Spleen (tissue), 11 donors: ENCODE measurements around the gene KIAA0319L. TPM values are rescaled to one million over a fixed set of nuclear protein-coding genes. Genes with fewer than 3 reads are reported as not detected.

ENCODE experiments used
- DNase-seq: peaks from one replicate; pipeline ENCODE4 v3.0.0-alpha.2; 2020
- H3K27ac ChIP-seq, 8 donors: fragments of 200-600 bp; sonication (generic) in 7 of 8; 1 replicate in 4 of 8; 2 replicates in 4 of 8; pipeline versions ENCODE4 v1.5.0 to v1.8.0; 2016 to 2021; ENCODE audit warnings: inconsistent platforms in 4 of 8, mild to moderate bottlenecking in 4 of 8, moderate library complexity in 1 of 8
- H3K27me3 ChIP-seq, 7 donors: fragments of 200-600 bp; sonication (generic) in 6 of 7; replicated peaks in 1 of 7; 1 replicate in 4 of 7; 2 replicates in 3 of 7; pipeline versions ENCODE4 v1.5.0 to v1.8.0; 2016 to 2021; ENCODE audit warnings: inconsistent platforms in 3 of 7, mild to moderate bottlenecking in 1 of 7
- H3K36me3 ChIP-seq, 6 donors: fragments of 200-600 bp; sonication (generic) in 5 of 6; 1 replicate in 4 of 6; 2 replicates in 2 of 6; pipeline versions ENCODE4 v1.5.0 to v1.8.0; 2016 to 2021; ENCODE audit warnings: inconsistent platforms in 2 of 6
- H3K4me1 ChIP-seq, 6 donors: fragments of 200-600 bp; sonication (generic) in 5 of 6; 1 replicate in 3 of 6; 2 replicates in 3 of 6; pipeline versions ENCODE4 v1.5.0 to v1.8.0; 2016 to 2021; ENCODE audit warnings: inconsistent platforms in 3 of 6
- H3K4me3 ChIP-seq, 8 donors: fragments of 200-600 bp; sonication (generic) in 7 of 8; 1 replicate in 4 of 8; 2 replicates in 4 of 8; pipeline versions ENCODE4 v1.5.0 to v1.8.0; 2016 to 2021; ENCODE audit warnings: inconsistent platforms in 4 of 8, mild to moderate bottlenecking in 4 of 8, moderate library complexity in 2 of 8
- H3K9me3 ChIP-seq, 8 donors: fragments of 200-600 bp; sonication (generic) in 7 of 8; 1 replicate in 4 of 8; 2 replicates in 4 of 8; pipeline versions ENCODE4 v1.5.0 to v1.8.0; 2016 to 2021; ENCODE audit warnings: inconsistent platforms in 4 of 8
- CTCF ChIP-seq, 11 experiments: fragments of 200-600 bp in 7 of 11; fragments of 450-650 bp in 4 of 11; sonication (generic) in 4 of 11; IDR thresholded peaks in 8 of 11; conservative IDR thresholded peaks in 3 of 11; 1 replicate in 7 of 11; 2 replicates in 4 of 11; pipeline versions ENCODE4 v1.4.0 to v1.8.0; 2016 to 2021; ENCODE audit warnings: antibody characterized with exemption in 11 of 11, inconsistent platforms in 4 of 11, mild to moderate bottlenecking in 1 of 11
- POLR2A ChIP-seq, 3 donors: fragments of 450-650 bp; IDR thresholded peaks; one replicate each; pipeline ENCODE4 v1.5.1; 2017; ENCODE audit warnings: antibody characterized with exemption in 3 of 3, mild to moderate bottlenecking in 1 of 3
- POLR2AphosphoS5 ChIP-seq, 3 donors: sonication (generic); formaldehyde crosslinking; IDR thresholded peaks; one replicate each; pipeline ENCODE4 v1.5.1; 2017; ENCODE audit warnings: antibody characterized with exemption in 3 of 3
- WGBS, 5 donors: extraction: QIAGEN DNeasy Blood & Tissue Kit in 3 of 5; methylation state at CpG; one replicate each; pipeline versions ENCODE4 v1.1.5 to v1.1.7; 2013 to 2018; 5-methylcytosine and 5-hydroxymethylcytosine counted together
- intact Hi-C: fragments of 100-400 bp; cut with DNase I; formaldehyde crosslinking; loops from one replicate; pipeline ENCODE4 v1.15.0; 2023; ENCODE audit warnings: low total_unique reads
- polyA plus RNA-seq, 3 donors: library from polyadenylated mRNA; stranded (reverse); fragments of 200-250 nt; gene quantifications; one replicate each; pipeline ENCODE4 v1.2.1, GENCODE V29; 2013
- total RNA-seq, 7 donors: library from RNA; depleted of rRNA in 3 of 7; stranded (reverse); fragments of >200 nt in 3 of 7; fragmentation: NEBNext Ultra II Directional in 4 of 7; extraction: Animal tissue kit (Norgen Biotek cat#: 25700) in 4 of 7; gene quantifications; one replicate each; pipeline versions ENCODE4 v1.1.0 to v1.2.1, GENCODE V29; 2016 to 2021
- donor health status: healthy with polysubstance abuse.
- donor health status: DM: no; HTN: no; CAD: no; lungs with moderate emphysema.
- donor health status: DM: no; HTN: no; CAD: no.
- donor health status: Bipolar disorder and iron deficiency.
- donor health status: healthy.
- donor health status: DM: no; HTN: no; CAD: no.
- donor health status: DM: yes; HTN: yes; CAD: no.

KIAA0319L gene
- total and polyA plus RNA-seq, 10 donors = 10.5 to 103 (median 66.9) TPM

GRCh38 chr1:35386959-35387358 lies 170.2 kb downstream of the KIAA0319L start:
- intact Hi-C loops = no loop called here
- Histone ChIP-seq H3K27me3 (no peaks in the 10 kb centered on the region), H3K27ac (no peak overlapping the region), H3K36me3 (peaks cover 0 to 82% (median 45%) of the 10 kb centered on the region in 6 donors), H3K4me1 (no peaks in the 10 kb centered on the region), H3K4me3 (no peak overlapping the region), H3K9me3 (no peaks in the 10 kb centered on the region)
- no peak for TF ChIP-seq POLR2AphosphoS5 (IDR thresholded peaks at IDR 0.05)
- TF ChIP-seq POLR2A (IDR thresholded peaks at IDR 0.05) = no peak
- TF ChIP-seq CTCF (IDR thresholded peaks at IDR 0.05 in 8 of 11, conservative IDR thresholded peaks at IDR 0.05 in 3 of 11) = no peak
- no peak for DNase-seq
- 54 to 92% (median 78%) methylated on average over 6 of the region's 6 CpGs for WGBS, 5 donors

- H3K9me3 ChIP-seq = no peaks in the 10 kb centered on the region
- peaks cover 0 to 82% (median 40%) of the 10 kb centered on the region in 6 donors for H3K36me3 ChIP-seq
- intact Hi-C loops = no loop called here
- no peaks in the 10 kb centered on the region for H3K27me3 ChIP-seq
- TF ChIP-seq POLR2A (IDR thresholded peaks at IDR 0.05) (no peak), CTCF (IDR thresholded peaks at IDR 0.05 in 8 of 11, conservative IDR thresholded peaks at IDR 0.05 in 3 of 11) (no peak), POLR2AphosphoS5 (IDR thresholded peaks at IDR 0.05) (no peak)
- WGBS, 5 donors = 79 to 93% (median 89%) methylated on average over 7 of the region's 7 CpGs
- no peak overlapping the region for H3K4me3 ChIP-seq
- H3K27ac ChIP-seq = no peak overlapping the region
- H3K4me1 ChIP-seq = no peaks in the 10 kb centered on the region
- no peak for DNase-seq
These were observed 170.9 kb downstream of the KIAA0319L start for GRCh38 chr1:35386290-35386689.

Other genes starting within 250 kb of the KIAA0319L start
- 10 to 100 TPM; 13.5 to 19.1 (median 17.4) TPM for gene NCDN, start 396 bp upstream of the KIAA0319L start, total RNA-seq
- gene NCDN, start 396 bp upstream of the KIAA0319L start, polyA plus RNA-seq = 1 to 10 TPM; 4.2 to 9.3 (median 5.0) TPM
- gene TFAP2E, start 15.9 kb upstream of the KIAA0319L start, total RNA-seq = 1 to 10 TPM in 4 of 7 donors, under 1 TPM in 1, not detected in 2; 0.60 to 2.9 (median 1.7) TPM
- gene TFAP2E, start 15.9 kb upstream of the KIAA0319L start, polyA plus RNA-seq = 1 to 10 TPM; 1.6 to 4.4 (median 3.4) TPM
- 10 to 100 TPM; 32.1 to 49.2 (median 45.5) TPM for gene PSMB2, start 84.1 kb upstream of the KIAA0319L start, total RNA-seq
- gene PSMB2, start 84.1 kb upstream of the KIAA0319L start, polyA plus RNA-seq = 10 to 100 TPM; 20.7 to 48.2 (median 37.4) TPM
- 10 to 100 TPM in 3 of 7 donors, 1 to 10 TPM in 4; 8.4 to 12.6 (median 9.5) TPM for gene C1orf216, start 161.5 kb upstream of the KIAA0319L start, total RNA-seq
- gene C1orf216, start 161.5 kb upstream of the KIAA0319L start, polyA plus RNA-seq = 1 to 10 TPM; 2.7 to 8.1 (median 4.2) TPM
- gene CLSPN, start 212.6 kb upstream of the KIAA0319L start, total RNA-seq = 1 to 10 TPM; 3.1 to 7.1 (median 5.0) TPM
- gene CLSPN, start 212.6 kb upstream of the KIAA0319L start, polyA plus RNA-seq = under 1 TPM; 0.13 to 0.99 (median 0.38) TPM